HL-60 (cell line): Measurements from ENCODE around the gene RAET1E.

ENCODE experiments used
- GABPA ChIP-seq: IDR thresholded peaks from 2 replicates; pipeline ENCODE4 v1.6.1; 2012; ENCODE audit warnings: low read depth
- POLR2AphosphoS5 ChIP-seq: IDR thresholded peaks from 2 replicates; pipeline ENCODE4 v1.6.1; 2012; ENCODE audit warnings: low read depth
- SPI1 ChIP-seq: IDR thresholded peaks from 2 replicates; pipeline ENCODE4 v1.6.1; 2012; ENCODE audit warnings: low read depth, mild to moderate bottlenecking, borderline replicate concordance
- TF ChIP-seq, protein P1 (sequence below): IDR thresholded peaks from 2 replicates; pipeline ENCODE4 v1.6.1; 2012; ENCODE audit warnings: low read depth; ENCODE audit not compliant: insufficient replicate concordance
- TF ChIP-seq, protein P2 (sequence below): IDR thresholded peaks from one replicate; pipeline ENCODE4 v1.5.1; 2011; ENCODE audit warnings: low read length, control low read depth, inconsistent platforms; ENCODE audit not compliant: insufficient read depth

DNA sequence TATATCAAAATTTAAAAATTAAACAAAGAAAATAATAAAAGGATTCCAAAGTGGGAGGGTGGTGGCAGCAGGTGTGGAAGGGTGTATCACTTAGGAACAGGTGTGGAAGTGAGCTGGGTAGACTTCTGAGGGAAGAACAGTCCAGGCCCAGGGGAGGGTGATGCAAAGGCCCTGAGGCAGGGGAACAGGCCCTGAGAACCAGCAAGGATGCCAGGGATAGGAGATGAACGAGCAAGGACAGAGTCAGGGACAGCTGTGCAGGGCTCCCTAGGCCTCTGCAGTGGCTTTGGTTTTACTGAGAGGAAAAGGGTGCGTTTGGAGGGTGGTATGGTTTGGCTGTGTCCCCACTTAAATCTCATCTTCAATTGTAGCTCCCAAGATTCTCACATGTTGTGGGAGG, 9.4 kb upstream of the RAET1E start:
- TF ChIP-seq, protein P1, sequence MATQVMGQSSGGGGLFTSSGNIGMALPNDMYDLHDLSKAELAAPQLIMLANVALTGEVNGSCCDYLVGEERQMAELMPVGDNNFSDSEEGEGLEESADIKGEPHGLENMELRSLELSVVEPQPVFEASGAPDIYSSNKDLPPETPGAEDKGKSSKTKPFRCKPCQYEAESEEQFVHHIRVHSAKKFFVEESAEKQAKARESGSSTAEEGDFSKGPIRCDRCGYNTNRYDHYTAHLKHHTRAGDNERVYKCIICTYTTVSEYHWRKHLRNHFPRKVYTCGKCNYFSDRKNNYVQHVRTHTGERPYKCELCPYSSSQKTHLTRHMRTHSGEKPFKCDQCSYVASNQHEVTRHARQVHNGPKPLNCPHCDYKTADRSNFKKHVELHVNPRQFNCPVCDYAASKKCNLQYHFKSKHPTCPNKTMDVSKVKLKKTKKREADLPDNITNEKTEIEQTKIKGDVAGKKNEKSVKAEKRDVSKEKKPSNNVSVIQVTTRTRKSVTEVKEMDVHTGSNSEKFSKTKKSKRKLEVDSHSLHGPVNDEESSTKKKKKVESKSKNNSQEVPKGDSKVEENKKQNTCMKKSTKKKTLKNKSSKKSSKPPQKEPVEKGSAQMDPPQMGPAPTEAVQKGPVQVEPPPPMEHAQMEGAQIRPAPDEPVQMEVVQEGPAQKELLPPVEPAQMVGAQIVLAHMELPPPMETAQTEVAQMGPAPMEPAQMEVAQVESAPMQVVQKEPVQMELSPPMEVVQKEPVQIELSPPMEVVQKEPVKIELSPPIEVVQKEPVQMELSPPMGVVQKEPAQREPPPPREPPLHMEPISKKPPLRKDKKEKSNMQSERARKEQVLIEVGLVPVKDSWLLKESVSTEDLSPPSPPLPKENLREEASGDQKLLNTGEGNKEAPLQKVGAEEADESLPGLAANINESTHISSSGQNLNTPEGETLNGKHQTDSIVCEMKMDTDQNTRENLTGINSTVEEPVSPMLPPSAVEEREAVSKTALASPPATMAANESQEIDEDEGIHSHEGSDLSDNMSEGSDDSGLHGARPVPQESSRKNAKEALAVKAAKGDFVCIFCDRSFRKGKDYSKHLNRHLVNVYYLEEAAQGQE: no peak
- TF ChIP-seq, protein P2, sequence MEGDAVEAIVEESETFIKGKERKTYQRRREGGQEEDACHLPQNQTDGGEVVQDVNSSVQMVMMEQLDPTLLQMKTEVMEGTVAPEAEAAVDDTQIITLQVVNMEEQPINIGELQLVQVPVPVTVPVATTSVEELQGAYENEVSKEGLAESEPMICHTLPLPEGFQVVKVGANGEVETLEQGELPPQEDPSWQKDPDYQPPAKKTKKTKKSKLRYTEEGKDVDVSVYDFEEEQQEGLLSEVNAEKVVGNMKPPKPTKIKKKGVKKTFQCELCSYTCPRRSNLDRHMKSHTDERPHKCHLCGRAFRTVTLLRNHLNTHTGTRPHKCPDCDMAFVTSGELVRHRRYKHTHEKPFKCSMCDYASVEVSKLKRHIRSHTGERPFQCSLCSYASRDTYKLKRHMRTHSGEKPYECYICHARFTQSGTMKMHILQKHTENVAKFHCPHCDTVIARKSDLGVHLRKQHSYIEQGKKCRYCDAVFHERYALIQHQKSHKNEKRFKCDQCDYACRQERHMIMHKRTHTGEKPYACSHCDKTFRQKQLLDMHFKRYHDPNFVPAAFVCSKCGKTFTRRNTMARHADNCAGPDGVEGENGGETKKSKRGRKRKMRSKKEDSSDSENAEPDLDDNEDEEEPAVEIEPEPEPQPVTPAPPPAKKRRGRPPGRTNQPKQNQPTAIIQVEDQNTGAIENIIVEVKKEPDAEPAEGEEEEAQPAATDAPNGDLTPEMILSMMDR: no peak
- no peak for TF ChIP-seq POLR2AphosphoS5
- TF ChIP-seq SPI1: no peak
- TF ChIP-seq GABPA: no peak
